OCI-LY3 (cell line): Measurements from ENCODE around the gene MAT2A.
"Not testable (repeated sequence)": the region's sequence is repeated elsewhere in the genome, so short reads cannot be mapped to it uniquely, and the experiment has no call there.

Experiments
- H2AFZ ChIP-seq: fragments of 200-600, 300-600 bp; shearing (Covaris generic); 2 replicates; pipeline ENCODE4 v1.6.0; 2014; ENCODE audit warnings: antibody characterized with exemption, low read depth, low read length
- H3K27ac ChIP-seq: fragments of 200-600, 300-600 bp; sonication (generic); 2 replicates; pipeline ENCODE4 v1.5.1; 2014; ENCODE audit warnings: mild to moderate bottlenecking, low read length, moderate library complexity, mixed read lengths
- H3K27me3 ChIP-seq: fragments of 200-600, 300-600 bp; sonication (generic); 2 replicates; pipeline ENCODE4 v1.6.1; 2014; ENCODE audit warnings: low read depth, low read length, mixed read lengths
- H3K36me3 ChIP-seq: fragments of 200-600, 300-600 bp; sonication (generic); replicated peaks from 2 replicates; pipeline ENCODE3; 2014; ENCODE audit warnings: low read depth, low read length, mixed read lengths
- H3K4me1 ChIP-seq: fragments of 300-600, 200-600 bp; sonication (generic); 2 replicates; pipeline ENCODE4 v1.6.1; 2014; ENCODE audit warnings: low read length, mixed read lengths
- H3K4me2 ChIP-seq: fragments of 200-600, 300-600 bp; sonication (generic); 2 replicates; pipeline ENCODE4 v1.6.1; 2014; ENCODE audit warnings: low read length, mixed read lengths
- H3K4me3 ChIP-seq: fragments of 300-600, 200-600 bp; sonication (generic); 2 replicates; pipeline ENCODE4 v1.5.1; 2014; ENCODE audit warnings: antibody characterized with exemption, mild to moderate bottlenecking, low read length, moderate library complexity
- H3K79me2 ChIP-seq: fragments of 300-600, 200-600 bp; shearing (Covaris generic); 2 replicates; pipeline ENCODE4 v1.6.1; 2014; ENCODE audit warnings: mild to moderate bottlenecking, low read length, mixed read lengths
- H3K9ac ChIP-seq: fragments of 300-600, 200-600 bp; shearing (Covaris generic); 2 replicates; pipeline ENCODE4 v1.6.0; 2014; ENCODE audit warnings: mild to moderate bottlenecking, low read length, moderate library complexity
- H3K9me3 ChIP-seq: fragments of 200-600, 300-600 bp; shearing (Covaris generic); 2 replicates; pipeline ENCODE4 v1.6.1; 2014; ENCODE audit warnings: low read length, mixed read lengths; ENCODE audit not compliant: insufficient read depth
- H4K20me1 ChIP-seq: fragments of 200-600, 300-600 bp; sonication (generic); 2 replicates; pipeline ENCODE4 v1.6.1; 2016; ENCODE audit warnings: low read length, mixed read lengths; ENCODE audit not compliant: insufficient read depth
- CTCF ChIP-seq: fragments of 200-600, 300-600 bp; sonication (generic); IDR thresholded peaks from 2 replicates; pipeline ENCODE4 v1.5.1; 2014; ENCODE audit warnings: antibody characterized with exemption, low read length, low read depth
- EZH2phosphoT487 ChIP-seq: fragments of 200-600 bp; shearing (Covaris generic); IDR thresholded peaks from 2 replicates; pipeline ENCODE4 v1.6.1; 2018; ENCODE audit warnings: antibody characterized with exemption, mixed run types, low read depth

The MAT2A gene

GRCh38 chr2:85540133-85540648 is 1.2 kb downstream of the MAT2A start:
- Histone ChIP-seq H3K9me3 (no peaks in the 10 kb centered on the region), H4K20me1 (peaks cover 37% of the 10 kb centered on the region), H3K79me2 (peaks cover 67% of the 10 kb centered on the region), H3K9ac (peak overlapping the region; percentile 100), H2AFZ (no peak overlapping the region), H3K36me3 (peaks cover 39% of the 10 kb centered on the region), H3K4me3 (peak overlapping the region; percentile 96), H3K27ac (peak overlapping the region; percentile 86), H3K4me1 (peaks cover 16% of the 10 kb centered on the region), H3K27me3 (no peaks in the 10 kb centered on the region), H3K4me2 (peak overlapping the region; percentile 86)
- TF ChIP-seq CTCF: no peak
- no peak for TF ChIP-seq EZH2phosphoT487

- Histone ChIP-seq H3K9me3 (no peaks in the 10 kb centered on the region), H4K20me1 (peaks cover 39% of the 10 kb centered on the region), H3K79me2 (peaks cover 67% of the 10 kb centered on the region), H3K27ac (no peak overlapping the region), H3K4me2 (peak overlapping the region; percentile 86), H3K4me1 (peaks cover 16% of the 10 kb centered on the region), H3K36me3 (peaks cover 47% of the 10 kb centered on the region), H3K27me3 (no peaks in the 10 kb centered on the region), H2AFZ (no peak overlapping the region), H3K9ac (0 out of 2 replicates have a peak overlapping the region, but pooled peaks have one; percentile 100), H3K4me3 (peak overlapping the region; percentile 96)
- no peak for TF ChIP-seq CTCF
- no peak for TF ChIP-seq EZH2phosphoT487
Measured at GRCh38 chr2:85541262-85541661, 2.3 kb downstream of the MAT2A start.

DNA sequence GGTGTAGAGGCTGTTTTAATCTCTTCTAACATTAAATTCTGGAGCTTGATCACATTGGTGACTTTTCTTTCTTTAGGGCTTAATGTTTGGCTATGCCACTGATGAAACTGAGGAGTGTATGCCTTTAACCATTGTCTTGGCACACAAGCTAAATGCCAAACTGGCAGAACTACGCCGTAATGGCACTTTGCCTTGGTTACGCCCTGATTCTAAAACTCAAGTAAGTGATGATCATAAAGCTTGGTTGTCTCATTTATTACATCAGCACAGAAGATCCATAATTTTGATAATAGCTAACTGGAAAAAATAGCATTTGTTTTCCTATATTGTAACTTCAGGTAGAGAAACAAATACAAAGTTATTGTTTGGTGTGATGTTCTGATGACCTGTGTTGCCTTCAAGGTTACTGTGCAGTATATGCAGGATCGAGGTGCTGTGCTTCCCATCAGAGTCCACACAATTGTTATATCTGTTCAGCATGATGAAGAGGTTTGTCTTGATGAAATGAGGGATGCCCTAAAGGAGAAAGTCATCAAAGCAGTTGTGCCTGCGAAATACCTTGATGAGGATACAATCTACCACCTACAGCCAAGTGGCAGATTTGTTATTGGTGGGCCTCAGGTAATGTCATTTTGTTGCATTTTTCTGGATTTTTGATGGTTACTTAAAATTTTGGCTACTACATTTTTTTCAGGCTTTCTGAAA is 2.9 kb downstream of the MAT2A start:
- Histone ChIP-seq H3K4me1 (peaks cover 16% of the 10 kb centered on the region), H2AFZ (no peak overlapping the region), H3K4me2 (no peak overlapping the region), H4K20me1 (peaks cover 39% of the 10 kb centered on the region), H3K27me3 (no peaks in the 10 kb centered on the region), H3K36me3 (peaks cover 45% of the 10 kb centered on the region), H3K4me3 (peak overlapping the region; percentile 96; the same call in 1 of the 2 replicates), H3K79me2 (peaks cover 64% of the 10 kb centered on the region), H3K27ac (no peak overlapping the region), H3K9ac (no peak overlapping the region), H3K9me3 (no peaks in the 10 kb centered on the region)
- no peak for TF ChIP-seq CTCF
- no peak for TF ChIP-seq EZH2phosphoT487

DNA sequence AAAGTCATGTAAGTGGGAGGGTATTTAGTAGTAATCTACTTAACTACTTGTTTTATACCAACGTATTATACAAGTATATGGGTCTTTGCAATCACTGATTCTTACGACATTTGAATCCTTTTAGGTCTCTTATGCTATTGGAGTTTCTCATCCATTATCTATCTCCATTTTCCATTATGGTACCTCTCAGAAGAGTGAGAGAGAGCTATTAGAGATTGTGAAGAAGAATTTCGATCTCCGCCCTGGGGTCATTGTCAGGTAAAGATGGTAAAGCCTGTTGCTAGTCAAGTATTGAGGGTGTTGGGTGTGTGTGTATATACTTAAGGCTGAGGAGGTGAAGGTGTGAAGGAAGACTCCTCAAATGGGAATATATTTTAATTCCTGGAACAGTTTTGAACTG is 3.8 kb downstream of the MAT2A start:
- Histone ChIP-seq H3K9ac (no peak overlapping the region), H3K4me3 (no peak overlapping the region), H3K27me3 (no peaks in the 10 kb centered on the region), H4K20me1 (peaks cover 39% of the 10 kb centered on the region), H3K27ac (no peak overlapping the region), H3K4me2 (no peak overlapping the region), H3K4me1 (peaks cover 16% of the 10 kb centered on the region), H3K36me3 (peaks cover 52% of the 10 kb centered on the region), H2AFZ (no peak overlapping the region), H3K9me3 (no peaks in the 10 kb centered on the region), H3K79me2 (peaks cover 55% of the 10 kb centered on the region)
- no peak for TF ChIP-seq EZH2phosphoT487
- no peak for TF ChIP-seq CTCF

GRCh38 chr2:85544254-85544691 is 5.3 kb downstream of the MAT2A start:
- Histone ChIP-seq H3K36me3 (peaks cover 55% of the 10 kb centered on the region), H4K20me1 (peaks cover 39% of the 10 kb centered on the region), H3K79me2 (peaks cover 40% of the 10 kb centered on the region), H3K4me1 (peaks cover 16% of the 10 kb centered on the region)
- H3K9ac ChIP-seq, H3K4me2 ChIP-seq, H3K4me3 ChIP-seq, H3K9me3 ChIP-seq, H3K27me3 ChIP-seq, H2AFZ ChIP-seq, H3K27ac ChIP-seq: not testable (repeated sequence)

GRCh38 chr2:85544915-85545779 is 6.2 kb downstream of the MAT2A start:
- H3K4me2 ChIP-seq, H2AFZ ChIP-seq, H3K9me3 ChIP-seq, H3K9ac ChIP-seq, H3K27ac ChIP-seq, H3K27me3 ChIP-seq, H3K4me3 ChIP-seq: not testable (repeated sequence)
- H3K36me3 ChIP-seq: peaks cover 54% of the 10 kb centered on the region
- H3K79me2 ChIP-seq: peaks cover 31% of the 10 kb centered on the region
- peaks cover 16% of the 10 kb centered on the region for H3K4me1 ChIP-seq
- peaks cover 34% of the 10 kb centered on the region for H4K20me1 ChIP-seq
